K562 (cell line): ENCODE results near the gene GMEB2. TPM values are rescaled to one million over a fixed set of nuclear protein-coding genes. Genes with fewer than 3 reads are reported as not detected.

Experiments used
- CHD7 ChIP-seq: fragments of 200-600 bp; sonication (generic); IDR thresholded peaks from one replicate; pipeline ENCODE4 v1.6.1; 2012; ENCODE audit warnings: mild to moderate bottlenecking, low read depth, low read length, inconsistent platforms
- DIDO1 ChIP-seq: fragments of 450-650 bp; IDR thresholded peaks from 2 replicates; pipeline ENCODE4 v1.6.1; 2016; ENCODE audit warnings: low read depth, missing biosample characterization, missing genetic modification characterization
- DMBX1 ChIP-seq: fragments of 250-450 bp; sonication (Bioruptor Pico); IDR thresholded peaks from 2 replicates; pipeline ENCODE4 v1.8.0; 2022; ENCODE audit warnings: inconsistent platforms, mild to moderate bottlenecking, moderate library complexity, borderline replicate concordance
- HDAC2 ChIP-seq: fragments of 450-650 bp; IDR thresholded peaks from 2 replicates; pipeline ENCODE4 v1.6.1; 2016; ENCODE audit warnings: mild to moderate bottlenecking
- KAT8 ChIP-seq: fragments of 450-650 bp; IDR thresholded peaks from 2 replicates; pipeline ENCODE4 v1.6.1; 2016; ENCODE audit warnings: low read depth, mild to moderate bottlenecking
- MAZ ChIP-seq, 2 experiments: fragments of 450-650 bp in 1 of 2; sonication (generic) in 1 of 2; formaldehyde crosslinking; IDR thresholded peaks in 1 of 2; conservative IDR thresholded peaks in 1 of 2; 2 replicates each; pipeline versions ENCODE4 v1.4.0 to v1.5.0; 2020; ENCODE audit warnings: mild to moderate bottlenecking in 1 of 2, missing genetic modification reagents in 1 of 2
- NR2C1 ChIP-seq, 2 experiments: fragments of 450-650 bp; IDR thresholded peaks; 2 replicates each; pipeline ENCODE4 v1.6.1; 2017; ENCODE audit warnings: mild to moderate bottlenecking in 2 of 2, antibody characterized with exemption in 1 of 2, inconsistent platforms in 1 of 2, missing compliant biosample characterization in 1 of 2, missing genetic modification characterization in 1 of 2
- TCF7L2 ChIP-seq: fragments of 150-350 bp; IDR thresholded peaks from 2 replicates; pipeline ENCODE4 v1.6.1; 2016; ENCODE audit warnings: low read depth, mild to moderate bottlenecking, low read length, moderate library complexity
- ZNF589 ChIP-seq: fragments of 200-800 bp; sonication (Bioruptor generic); IDR thresholded peaks from 2 replicates; pipeline ENCODE4 v1.6.1; 2016; ENCODE audit warnings: low read depth, missing genetic modification characterization, missing compliant biosample characterization
- polyA plus RNA-seq, 8 experiments: library from polyadenylated mRNA; depleted of rRNA in 4 of 8; stranded (reverse) in 5 of 8; unstranded in 3 of 8; fragments of >200 nt; fragmentation: Nextera tagmentation in 2 of 8; fragmentation: Illumina TruSeq in 1 of 8; extraction: Ambion mirVana in 2 of 8; extraction: Trizol in 1 of 8; gene quantifications; 2 replicates each; pipeline versions ENCODE4 v1.2.1 to v1.2.3, GENCODE V29; 2011 to 2014; ENCODE audit warnings: inconsistent platforms in 1 of 8, missing spikeins in 1 of 8
- total RNA-seq, 7 experiments: library from RNA; depleted of rRNA in 6 of 7; stranded (reverse); fragments of >200 nt in 6 of 7; fragmentation: Illumina TruSeq in 2 of 7; extraction: Trizol in 2 of 7; gene quantifications; 2 replicates each; pipeline versions ENCODE4 v1.2.1 to v1.2.3, GENCODE V29; 2011 to 2021; ENCODE audit warnings: low replicate concordance in 1 of 7
- TF ChIP-seq, protein P1 (sequence below): fragments of 250-450 bp; sonication (Bioruptor Pico); IDR thresholded peaks from 2 replicates; pipeline ENCODE4 v1.9.0; 2021; ENCODE audit warnings: mild to moderate bottlenecking, inconsistent platforms
- TF ChIP-seq, protein P2 (sequence below): fragments of 450-650 bp; IDR thresholded peaks from 2 replicates; pipeline ENCODE4 v1.6.1; 2016

The GMEB2 gene
- total and polyA plus RNA-seq, 9 of the 15 experiments (the other 6 are each of a cell fraction or from before 2014, with no cell fraction given) = 0.03 to 13.9 (median 6.3) TPM

- TF ChIP-seq, protein P1, sequence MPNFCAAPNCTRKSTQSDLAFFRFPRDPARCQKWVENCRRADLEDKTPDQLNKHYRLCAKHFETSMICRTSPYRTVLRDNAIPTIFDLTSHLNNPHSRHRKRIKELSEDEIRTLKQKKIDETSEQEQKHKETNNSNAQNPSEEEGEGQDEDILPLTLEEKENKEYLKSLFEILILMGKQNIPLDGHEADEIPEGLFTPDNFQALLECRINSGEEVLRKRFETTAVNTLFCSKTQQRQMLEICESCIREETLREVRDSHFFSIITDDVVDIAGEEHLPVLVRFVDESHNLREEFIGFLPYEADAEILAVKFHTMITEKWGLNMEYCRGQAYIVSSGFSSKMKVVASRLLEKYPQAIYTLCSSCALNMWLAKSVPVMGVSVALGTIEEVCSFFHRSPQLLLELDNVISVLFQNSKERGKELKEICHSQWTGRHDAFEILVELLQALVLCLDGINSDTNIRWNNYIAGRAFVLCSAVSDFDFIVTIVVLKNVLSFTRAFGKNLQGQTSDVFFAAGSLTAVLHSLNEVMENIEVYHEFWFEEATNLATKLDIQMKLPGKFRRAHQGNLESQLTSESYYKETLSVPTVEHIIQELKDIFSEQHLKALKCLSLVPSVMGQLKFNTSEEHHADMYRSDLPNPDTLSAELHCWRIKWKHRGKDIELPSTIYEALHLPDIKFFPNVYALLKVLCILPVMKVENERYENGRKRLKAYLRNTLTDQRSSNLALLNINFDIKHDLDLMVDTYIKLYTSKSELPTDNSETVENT = 0 out of 2 replicates have a peak, but pooled peaks have one; percentile 10
- TF ChIP-seq ZNF589 (CRISPR knock-in tag) (peak; percentile 37; the same call in 1 of the 2 replicates), DMBX1 (CRISPR knock-in tag) (peak; percentile 56; the same call in 1 of the 2 replicates), DIDO1 (tag) (no peak), KAT8 (no peak), NR2C1 (IDR thresholded peaks at IDR 0.05) (no peak), NR2C1 (tag; IDR thresholded peaks at IDR 0.05) (no peak), HDAC2 (0 out of 2 replicates have a peak, but pooled peaks have one; percentile 55), TCF7L2 (no peak), CHD7 (no peak), MAZ (CRISPR knock-in tag; conservative IDR thresholded peaks at IDR 0.05 in 1 of 2, IDR thresholded peaks at IDR 0.05 in 1 of 2) (peak; percentile 85 to 97)
- TF ChIP-seq, protein P2, sequence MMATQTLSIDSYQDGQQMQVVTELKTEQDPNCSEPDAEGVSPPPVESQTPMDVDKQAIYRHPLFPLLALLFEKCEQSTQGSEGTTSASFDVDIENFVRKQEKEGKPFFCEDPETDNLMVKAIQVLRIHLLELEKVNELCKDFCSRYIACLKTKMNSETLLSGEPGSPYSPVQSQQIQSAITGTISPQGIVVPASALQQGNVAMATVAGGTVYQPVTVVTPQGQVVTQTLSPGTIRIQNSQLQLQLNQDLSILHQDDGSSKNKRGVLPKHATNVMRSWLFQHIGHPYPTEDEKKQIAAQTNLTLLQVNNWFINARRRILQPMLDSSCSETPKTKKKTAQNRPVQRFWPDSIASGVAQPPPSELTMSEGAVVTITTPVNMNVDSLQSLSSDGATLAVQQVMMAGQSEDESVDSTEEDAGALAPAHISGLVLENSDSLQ = no peak
Observed at GRCh38 chr20:63653041-63653973, 26.4 kb upstream of the GMEB2 start, which contains the start of gene STMN3 (continued).
